Measurements from ENCODE around the gene TMUB2.

DNA sequence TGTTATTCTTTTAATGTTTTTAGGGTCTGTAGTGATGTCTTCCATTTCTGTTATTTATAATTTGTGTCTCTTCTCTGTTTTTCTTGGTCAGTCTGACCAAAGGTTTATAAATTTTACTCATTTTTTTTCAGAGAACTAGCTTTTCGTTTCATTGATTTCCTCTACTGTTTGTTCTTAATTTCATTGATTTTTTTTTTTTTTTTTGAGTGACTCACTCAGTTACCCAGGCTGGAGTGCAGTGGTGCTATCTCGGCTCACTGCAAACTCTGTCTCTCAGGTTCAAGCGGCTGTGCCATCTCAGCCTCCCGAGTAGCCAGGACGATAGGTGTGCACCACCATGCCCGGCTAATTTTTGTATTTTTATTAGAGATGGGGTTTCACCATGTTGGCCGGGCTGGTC, 45.3 kb downstream of the TMUB2 start:
- TF ChIP-seq, protein P1, sequence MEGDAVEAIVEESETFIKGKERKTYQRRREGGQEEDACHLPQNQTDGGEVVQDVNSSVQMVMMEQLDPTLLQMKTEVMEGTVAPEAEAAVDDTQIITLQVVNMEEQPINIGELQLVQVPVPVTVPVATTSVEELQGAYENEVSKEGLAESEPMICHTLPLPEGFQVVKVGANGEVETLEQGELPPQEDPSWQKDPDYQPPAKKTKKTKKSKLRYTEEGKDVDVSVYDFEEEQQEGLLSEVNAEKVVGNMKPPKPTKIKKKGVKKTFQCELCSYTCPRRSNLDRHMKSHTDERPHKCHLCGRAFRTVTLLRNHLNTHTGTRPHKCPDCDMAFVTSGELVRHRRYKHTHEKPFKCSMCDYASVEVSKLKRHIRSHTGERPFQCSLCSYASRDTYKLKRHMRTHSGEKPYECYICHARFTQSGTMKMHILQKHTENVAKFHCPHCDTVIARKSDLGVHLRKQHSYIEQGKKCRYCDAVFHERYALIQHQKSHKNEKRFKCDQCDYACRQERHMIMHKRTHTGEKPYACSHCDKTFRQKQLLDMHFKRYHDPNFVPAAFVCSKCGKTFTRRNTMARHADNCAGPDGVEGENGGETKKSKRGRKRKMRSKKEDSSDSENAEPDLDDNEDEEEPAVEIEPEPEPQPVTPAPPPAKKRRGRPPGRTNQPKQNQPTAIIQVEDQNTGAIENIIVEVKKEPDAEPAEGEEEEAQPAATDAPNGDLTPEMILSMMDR (IDR thresholded peaks at IDR 0.05 in 2 of 3, conservative IDR thresholded peaks at IDR 0.05 in 1 of 3; ENCODE audit: borderline replicate concordance in 1 of 3, insufficient read depth in 1 of 3, low read depth in 2 of 3, low read length in 2 of 3): no peak
- TF ChIP-seq, protein P2, sequence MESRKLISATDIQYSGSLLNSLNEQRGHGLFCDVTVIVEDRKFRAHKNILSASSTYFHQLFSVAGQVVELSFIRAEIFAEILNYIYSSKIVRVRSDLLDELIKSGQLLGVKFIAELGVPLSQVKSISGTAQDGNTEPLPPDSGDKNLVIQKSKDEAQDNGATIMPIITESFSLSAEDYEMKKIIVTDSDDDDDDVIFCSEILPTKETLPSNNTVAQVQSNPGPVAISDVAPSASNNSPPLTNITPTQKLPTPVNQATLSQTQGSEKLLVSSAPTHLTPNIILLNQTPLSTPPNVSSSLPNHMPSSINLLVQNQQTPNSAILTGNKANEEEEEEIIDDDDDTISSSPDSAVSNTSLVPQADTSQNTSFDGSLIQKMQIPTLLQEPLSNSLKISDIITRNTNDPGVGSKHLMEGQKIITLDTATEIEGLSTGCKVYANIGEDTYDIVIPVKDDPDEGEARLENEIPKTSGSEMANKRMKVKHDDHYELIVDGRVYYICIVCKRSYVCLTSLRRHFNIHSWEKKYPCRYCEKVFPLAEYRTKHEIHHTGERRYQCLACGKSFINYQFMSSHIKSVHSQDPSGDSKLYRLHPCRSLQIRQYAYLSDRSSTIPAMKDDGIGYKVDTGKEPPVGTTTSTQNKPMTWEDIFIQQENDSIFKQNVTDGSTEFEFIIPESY (IDR thresholded peaks at IDR 0.05; ENCODE audit: extremely low read depth, insufficient replicate concordance, low read length): no peak
- TF ChIP-seq SIN3A (IDR thresholded peaks at IDR 0.05; ENCODE audit: low read depth) (no peak), RAD21 (IDR thresholded peaks at IDR 0.05; ENCODE audit: low read depth) (no peak), EZH2 (IDR thresholded peaks at IDR 0.05) (no peak), POLR2A (IDR thresholded peaks at IDR 0.05; ENCODE audit: borderline replicate concordance, extremely low read depth, insufficient read depth, insufficient read length) (no peak), POLR2AphosphoS5 (IDR thresholded peaks at IDR 0.05; ENCODE audit: low read depth, low read length) (no peak), ZNF274 (IDR thresholded peaks at IDR 0.05; ENCODE audit: low read depth, low read length) (no peak), SRF (IDR thresholded peaks at IDR 0.05; ENCODE audit: low read depth) (no peak), EZH2phosphoT487 (IDR thresholded peaks at IDR 0.05; ENCODE audit: borderline replicate concordance) (no peak)
- TF ChIP-seq, protein P3, sequence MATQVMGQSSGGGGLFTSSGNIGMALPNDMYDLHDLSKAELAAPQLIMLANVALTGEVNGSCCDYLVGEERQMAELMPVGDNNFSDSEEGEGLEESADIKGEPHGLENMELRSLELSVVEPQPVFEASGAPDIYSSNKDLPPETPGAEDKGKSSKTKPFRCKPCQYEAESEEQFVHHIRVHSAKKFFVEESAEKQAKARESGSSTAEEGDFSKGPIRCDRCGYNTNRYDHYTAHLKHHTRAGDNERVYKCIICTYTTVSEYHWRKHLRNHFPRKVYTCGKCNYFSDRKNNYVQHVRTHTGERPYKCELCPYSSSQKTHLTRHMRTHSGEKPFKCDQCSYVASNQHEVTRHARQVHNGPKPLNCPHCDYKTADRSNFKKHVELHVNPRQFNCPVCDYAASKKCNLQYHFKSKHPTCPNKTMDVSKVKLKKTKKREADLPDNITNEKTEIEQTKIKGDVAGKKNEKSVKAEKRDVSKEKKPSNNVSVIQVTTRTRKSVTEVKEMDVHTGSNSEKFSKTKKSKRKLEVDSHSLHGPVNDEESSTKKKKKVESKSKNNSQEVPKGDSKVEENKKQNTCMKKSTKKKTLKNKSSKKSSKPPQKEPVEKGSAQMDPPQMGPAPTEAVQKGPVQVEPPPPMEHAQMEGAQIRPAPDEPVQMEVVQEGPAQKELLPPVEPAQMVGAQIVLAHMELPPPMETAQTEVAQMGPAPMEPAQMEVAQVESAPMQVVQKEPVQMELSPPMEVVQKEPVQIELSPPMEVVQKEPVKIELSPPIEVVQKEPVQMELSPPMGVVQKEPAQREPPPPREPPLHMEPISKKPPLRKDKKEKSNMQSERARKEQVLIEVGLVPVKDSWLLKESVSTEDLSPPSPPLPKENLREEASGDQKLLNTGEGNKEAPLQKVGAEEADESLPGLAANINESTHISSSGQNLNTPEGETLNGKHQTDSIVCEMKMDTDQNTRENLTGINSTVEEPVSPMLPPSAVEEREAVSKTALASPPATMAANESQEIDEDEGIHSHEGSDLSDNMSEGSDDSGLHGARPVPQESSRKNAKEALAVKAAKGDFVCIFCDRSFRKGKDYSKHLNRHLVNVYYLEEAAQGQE (IDR thresholded peaks at IDR 0.05; ENCODE audit: low read depth): no peak
- TF ChIP-seq, protein P4, sequence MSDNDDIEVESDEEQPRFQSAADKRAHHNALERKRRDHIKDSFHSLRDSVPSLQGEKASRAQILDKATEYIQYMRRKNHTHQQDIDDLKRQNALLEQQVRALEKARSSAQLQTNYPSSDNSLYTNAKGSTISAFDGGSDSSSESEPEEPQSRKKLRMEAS (IDR thresholded peaks at IDR 0.05): no peak
